CD4-positive, alpha-beta T cell treated with Interleukin-21 for 1 hour (primary cell): ENCODE data around the gene HDAC10.
"Not testable (repeated sequence)": the region's sequence is repeated elsewhere in the genome, so short reads cannot be mapped to it uniquely, and the experiment has no call there.

Experiments used
- DNase-seq: peaks from one replicate; pipeline ENCODE4 v3.0.0-alpha.2; 2020

The HDAC10 gene

GRCh38 chr22:50215297-50216054 lies 35.6 kb downstream of the HDAC10 start:
- DNase-seq = no peak

GRCh38 chr22:50213263-50213662 lies 37.8 kb downstream of the HDAC10 start:
- no peak for DNase-seq

GRCh38 chr22:50211147-50211546 lies 39.9 kb downstream of the HDAC10 start:
- DNase-seq = no peak

GRCh38 chr22:50210378-50211139 lies 40.5 kb downstream of the HDAC10 start:
- DNase-seq = no peak

- DNase-seq = peak; percentile 72
These were observed 41.2 kb downstream of the HDAC10 start for GRCh38 chr22:50209893-50210292.

DNA sequence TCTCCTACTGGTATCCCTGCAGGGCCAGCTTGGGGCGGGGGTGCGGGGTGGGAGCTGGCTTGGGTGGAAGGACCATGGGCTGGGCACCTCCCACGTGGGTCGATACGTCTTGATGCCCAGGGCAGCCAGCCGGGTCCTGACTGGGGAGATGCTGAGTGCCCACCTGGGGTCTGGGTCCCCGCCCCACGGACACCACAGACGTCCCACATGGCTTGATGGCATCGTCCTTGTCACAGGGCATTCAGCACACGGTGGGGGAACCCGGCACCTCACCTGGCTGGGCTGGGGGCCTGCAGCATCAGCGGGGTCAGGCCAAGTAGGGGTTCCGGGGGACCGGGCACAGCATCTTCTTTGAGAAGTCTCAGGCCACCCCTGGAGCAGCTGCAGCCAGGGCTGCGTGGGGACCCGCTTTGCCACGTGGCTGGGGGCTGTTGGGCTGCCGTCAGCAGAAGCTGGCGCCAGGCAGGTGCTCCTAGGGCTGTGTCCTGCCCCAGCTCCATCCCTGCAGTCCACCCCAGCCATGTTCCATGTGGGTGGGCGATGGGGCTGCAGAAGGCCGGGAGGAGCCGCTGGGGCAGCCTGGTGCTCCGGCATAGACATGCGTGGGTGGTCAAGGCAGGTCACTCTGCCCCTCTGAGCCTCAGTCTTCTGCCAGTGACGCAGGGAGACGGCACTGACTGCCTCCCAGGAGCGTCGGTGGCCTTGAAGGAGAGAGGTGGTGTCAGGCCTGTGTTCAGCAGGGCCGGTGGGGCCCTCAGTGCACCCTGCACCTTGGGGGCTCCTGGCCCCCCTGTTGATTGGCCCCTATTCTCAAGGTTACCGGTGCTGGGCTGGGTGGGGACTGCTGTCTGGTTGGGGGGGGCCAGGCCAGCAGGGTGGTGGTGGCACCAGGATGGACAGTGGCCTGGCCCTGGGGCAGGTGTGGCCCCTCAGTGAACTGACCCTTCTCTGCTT lies 41.8 kb downstream of the HDAC10 start:
- no peak for DNase-seq

- DNase-seq = no peak
These were observed 42.6 kb downstream of the HDAC10 start for GRCh38 chr22:50208430-50208938.

DNA sequence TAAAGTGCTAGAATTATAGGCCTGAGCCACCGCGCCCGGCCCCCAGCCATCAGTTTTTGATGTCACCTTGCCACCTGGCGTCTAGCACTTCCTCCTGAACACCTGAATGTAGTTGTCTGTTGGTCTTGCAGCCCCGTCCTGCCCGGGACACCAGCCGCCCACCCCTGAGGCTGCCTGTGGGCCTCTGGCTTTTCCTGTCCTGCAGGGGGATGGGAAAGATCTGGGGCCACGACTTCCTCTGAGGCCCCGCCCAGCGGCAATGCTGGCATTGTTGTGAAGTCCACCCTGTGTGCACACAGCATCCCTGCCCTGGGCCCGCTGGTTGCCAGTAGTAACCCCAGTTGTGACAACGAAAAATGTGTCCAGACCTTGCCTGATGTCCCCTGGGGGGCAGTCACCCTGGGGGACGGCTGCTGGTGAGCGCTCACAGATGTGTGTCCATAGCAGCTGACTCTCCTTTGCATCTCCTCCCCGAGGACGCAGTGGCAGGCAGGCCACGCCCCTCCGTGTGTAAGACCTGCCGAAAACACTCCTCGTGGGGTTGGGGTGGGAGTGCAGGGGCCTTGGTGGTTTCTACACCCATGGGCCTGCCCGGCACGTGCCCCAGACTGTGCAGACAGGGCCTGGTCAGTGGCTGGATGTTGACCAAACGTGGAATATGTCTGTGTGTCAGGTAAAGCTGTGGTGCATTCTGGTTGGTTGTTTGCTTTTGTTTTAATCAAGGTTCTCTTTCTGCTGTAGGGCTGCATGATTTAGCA lies 43.5 kb downstream of the HDAC10 start:
- DNase-seq = no peak

DNA sequence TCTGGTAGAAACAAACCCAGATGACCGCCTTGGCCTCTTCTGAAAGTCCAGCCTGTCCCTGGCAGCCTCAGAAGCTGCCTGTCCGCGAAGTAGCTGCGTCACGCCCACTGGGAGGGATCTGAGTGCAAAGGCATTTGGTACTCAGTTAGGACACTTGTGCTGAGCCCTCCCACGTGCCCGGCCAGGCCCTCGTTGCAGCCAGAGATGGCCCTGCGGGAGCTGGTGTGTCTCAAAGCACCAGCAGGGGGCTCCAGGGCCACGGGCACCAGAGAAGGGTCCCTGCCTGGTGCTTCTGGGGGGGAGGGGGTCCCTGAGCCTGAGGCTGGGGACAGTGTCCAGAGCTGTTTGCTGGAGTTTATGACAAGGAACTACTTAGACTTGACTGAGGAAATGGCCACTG lies 44.5 kb downstream of the HDAC10 start:
- no peak for DNase-seq

- DNase-seq = no peak
These were observed 45.1 kb downstream of the HDAC10 start for GRCh38 chr22:50205781-50206569.

DNA sequence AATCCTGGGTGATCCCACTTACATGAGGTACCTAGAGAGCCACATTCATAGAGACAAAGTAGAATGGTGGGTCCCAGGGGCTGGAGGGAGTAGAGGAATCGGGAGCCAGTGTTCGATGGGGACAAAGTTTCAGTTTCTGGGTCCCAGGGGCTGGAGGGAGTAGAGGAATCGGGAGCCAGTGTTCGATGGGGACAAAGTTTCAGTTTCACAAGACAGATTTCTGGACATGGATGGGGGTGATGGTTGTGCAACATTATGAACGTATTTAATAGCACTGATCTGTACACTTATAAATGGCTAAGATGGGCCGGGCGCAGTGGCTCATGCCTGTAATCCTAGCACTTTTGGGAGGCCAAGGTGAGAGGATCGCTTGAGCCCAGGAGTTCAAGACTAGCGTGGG lies 46.1 kb downstream of the HDAC10 start:
- not testable (repeated sequence) for DNase-seq

DNA sequence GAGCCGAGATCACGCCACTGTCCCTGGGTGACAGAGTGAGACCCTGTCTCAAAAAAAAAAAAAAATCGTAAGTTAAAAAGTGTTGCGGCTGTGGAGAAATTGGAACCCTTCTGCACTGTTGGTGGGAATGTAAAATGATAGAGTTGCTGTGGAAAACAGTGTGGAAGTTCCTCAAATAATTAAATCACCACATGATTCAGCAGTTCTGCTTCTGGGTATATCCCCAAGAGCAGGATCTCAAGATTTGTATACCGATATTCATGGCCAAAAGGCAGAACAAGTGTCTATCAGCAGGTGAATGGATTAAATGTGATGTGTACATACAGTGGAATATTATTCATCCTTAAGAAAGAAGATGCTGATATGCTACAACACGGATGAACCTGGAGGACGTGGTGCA lies 46.5 kb downstream of the HDAC10 start:
- DNase-seq = no peak

GRCh38 chr22:50203288-50203687 lies 47.8 kb downstream of the HDAC10 start:
- DNase-seq = no peak

DNA sequence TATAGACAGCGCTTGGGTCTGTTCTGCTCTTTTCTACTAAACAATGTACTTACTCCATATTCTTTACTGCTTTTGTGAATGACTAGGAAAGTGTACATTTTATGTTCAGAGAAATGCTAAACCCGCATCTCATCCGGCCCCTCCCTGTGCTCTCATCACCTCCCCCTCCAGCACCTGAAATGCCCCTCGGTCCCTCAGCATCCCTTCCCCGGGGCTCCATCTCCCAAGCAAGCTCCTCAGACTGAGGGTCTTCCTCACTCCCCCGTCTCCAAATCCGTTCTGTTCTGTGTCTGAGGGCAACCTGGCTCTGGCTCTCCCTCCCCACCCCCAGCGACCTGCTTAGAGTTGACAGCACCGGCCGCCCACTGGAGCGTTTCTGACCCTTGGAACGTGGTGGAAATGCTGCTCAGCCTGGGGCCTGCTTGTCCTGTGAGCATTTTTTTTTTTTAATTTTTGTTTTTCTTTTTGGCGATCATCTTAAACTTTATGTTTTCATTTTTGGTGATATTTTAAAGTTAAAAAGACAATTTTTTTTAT lies 48.9 kb downstream of the HDAC10 start:
- no peak for DNase-seq

DNA sequence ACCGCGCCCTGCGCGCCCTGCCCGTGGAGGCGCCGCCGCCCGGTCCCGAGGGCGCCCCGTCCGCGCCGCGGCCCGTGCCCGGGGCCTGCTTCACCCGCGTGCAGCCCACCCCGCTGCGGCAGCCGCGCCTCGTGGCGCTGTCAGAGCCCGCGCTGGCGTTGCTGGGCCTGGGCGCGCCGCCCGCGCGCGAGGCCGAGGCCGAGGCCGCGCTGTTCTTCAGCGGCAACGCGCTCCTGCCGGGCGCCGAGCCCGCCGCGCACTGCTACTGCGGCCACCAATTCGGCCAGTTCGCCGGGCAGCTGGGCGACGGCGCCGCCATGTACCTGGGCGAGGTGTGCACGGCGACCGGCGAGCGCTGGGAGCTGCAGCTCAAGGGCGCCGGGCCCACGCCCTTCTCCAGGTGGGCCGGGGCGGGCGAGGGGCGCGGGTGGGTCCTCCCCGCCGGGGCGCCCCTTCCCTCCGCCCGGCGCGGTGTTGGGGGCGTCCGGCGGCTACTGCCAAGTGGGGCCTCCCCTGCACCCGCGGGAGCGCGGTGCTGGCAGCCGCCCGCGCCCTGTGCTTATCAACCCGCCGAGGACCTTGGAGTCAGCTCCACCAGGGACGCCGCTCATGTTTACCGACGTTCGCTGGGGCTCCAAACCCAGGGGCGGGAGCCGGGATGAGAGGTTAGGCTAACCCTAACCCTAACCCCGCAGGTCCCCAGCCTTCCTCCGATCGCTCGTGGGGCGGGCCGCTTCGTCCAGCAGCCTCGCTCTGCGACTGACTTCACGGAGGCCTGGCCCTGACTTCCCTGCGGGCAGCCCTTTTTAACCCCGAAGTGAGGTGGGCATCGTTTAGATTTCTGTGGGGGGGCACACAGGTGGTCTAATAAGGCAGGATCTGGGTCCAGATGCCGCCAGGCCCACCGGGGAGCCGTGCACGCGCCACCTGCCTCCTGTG lies 49.6 kb downstream of the HDAC10 start:
- no peak for DNase-seq

- peak; percentile 94 for DNase-seq
These were observed 50.4 kb downstream of the HDAC10 start, which contains the start of gene SELENOO for GRCh38 chr22:50200461-50201190. TSS of gene SELENOO (plus strand) at chr22:50201011. CDS start at chr22:50201037, 26 bp downstream.

GRCh38 chr22:50199829-50200460 lies 51.1 kb downstream of the HDAC10 start:
- DNase-seq = peak; percentile 22

DNA sequence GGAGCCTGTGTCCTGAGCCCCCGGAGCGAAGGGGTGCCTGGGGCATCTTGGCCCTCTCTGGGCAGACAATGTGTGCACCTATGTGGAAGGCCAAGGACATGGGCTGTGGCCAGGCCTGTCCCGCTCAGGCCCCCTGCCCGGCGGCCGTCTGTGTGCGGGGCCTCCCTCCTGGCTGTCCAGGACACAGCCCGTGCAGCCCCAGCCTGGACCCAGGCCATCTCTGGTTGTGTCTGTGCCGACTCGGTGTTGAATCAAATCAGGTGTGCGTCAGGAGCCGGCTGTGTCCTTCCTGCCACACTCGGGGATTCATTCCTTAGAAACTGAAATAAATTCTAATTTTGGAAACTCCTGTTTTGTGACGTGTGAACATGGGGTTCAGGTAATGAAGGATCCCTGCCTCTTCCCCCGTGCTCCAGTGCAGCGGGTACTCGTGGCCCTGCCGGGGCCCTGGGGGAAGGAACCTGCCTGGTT lies 51.8 kb downstream of the HDAC10 start:
- DNase-seq = no peak
